ENCODE results near the gene PMIS2.

The PMIS2 gene

DNA sequence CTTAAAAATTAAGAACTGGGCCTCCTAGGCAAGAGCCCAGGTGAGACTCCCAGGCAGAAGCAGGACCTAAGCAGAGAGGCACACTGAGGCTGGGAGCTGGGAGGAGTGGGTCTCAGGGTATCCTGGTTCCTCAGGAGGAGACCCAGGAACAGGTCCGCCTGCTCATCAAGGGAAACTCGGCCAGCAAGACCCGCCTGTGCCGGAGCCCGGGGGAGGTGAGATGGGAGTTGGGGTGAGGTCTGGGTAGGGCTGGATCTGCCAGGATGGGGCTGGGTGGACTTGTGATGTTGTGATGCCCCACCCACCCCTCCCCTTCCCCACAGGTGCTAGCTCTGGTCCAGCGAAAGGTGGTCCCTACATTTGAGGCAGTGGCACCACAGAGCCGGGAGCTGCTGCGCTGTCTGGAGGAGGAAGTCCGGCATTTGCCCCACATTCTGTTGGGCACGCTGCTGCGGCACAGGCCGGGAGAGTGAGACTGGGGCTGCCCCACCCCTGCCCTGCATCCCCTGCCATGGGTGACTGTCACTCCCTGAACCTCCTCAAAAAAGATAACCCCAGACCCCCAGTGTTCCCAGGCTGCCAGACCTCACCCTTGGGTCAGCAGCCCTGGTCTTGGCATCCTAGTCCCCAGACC, 33.4 kb downstream of the PMIS2 start:
- TF ChIP-seq, protein P1, sequence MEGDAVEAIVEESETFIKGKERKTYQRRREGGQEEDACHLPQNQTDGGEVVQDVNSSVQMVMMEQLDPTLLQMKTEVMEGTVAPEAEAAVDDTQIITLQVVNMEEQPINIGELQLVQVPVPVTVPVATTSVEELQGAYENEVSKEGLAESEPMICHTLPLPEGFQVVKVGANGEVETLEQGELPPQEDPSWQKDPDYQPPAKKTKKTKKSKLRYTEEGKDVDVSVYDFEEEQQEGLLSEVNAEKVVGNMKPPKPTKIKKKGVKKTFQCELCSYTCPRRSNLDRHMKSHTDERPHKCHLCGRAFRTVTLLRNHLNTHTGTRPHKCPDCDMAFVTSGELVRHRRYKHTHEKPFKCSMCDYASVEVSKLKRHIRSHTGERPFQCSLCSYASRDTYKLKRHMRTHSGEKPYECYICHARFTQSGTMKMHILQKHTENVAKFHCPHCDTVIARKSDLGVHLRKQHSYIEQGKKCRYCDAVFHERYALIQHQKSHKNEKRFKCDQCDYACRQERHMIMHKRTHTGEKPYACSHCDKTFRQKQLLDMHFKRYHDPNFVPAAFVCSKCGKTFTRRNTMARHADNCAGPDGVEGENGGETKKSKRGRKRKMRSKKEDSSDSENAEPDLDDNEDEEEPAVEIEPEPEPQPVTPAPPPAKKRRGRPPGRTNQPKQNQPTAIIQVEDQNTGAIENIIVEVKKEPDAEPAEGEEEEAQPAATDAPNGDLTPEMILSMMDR (IDR thresholded peaks at IDR 0.05; ENCODE audit: low read length, missing control alignments), result no peak
- DNase-seq (ENCODE audit: low read depth), result no peak
- no peak overlapping the region for H3K4me3 ChIP-seq (replicated peaks; ENCODE audit: low read depth, low read length)

DNA sequence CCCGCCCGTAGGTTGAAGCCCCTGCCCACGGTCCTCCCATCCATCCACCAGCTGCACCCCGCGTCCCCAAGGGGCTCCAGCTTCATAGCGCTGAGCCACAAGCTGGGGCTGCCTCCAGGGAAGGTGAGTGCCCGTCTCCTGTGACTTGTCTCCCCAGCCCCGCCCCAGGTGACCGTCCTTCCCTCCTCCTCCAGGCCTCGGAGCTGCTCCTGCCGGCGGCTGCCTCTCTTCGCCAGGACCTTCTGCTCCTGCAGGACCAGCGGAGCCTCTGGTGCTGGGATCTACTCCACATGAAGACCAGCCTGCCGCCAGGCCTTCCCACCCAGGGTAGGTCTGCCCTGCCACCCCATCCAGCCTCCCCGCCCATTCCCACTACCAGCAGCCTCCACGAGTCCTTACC, 34.0 kb downstream of the PMIS2 start:
- no peak overlapping the region for H3K4me3 ChIP-seq (replicated peaks; ENCODE audit: low read depth, low read length)
- no peak for DNase-seq (ENCODE audit: low read depth)
- TF ChIP-seq, protein P1 (IDR thresholded peaks at IDR 0.05; ENCODE audit: low read length, missing control alignments), result no peak

DNA sequence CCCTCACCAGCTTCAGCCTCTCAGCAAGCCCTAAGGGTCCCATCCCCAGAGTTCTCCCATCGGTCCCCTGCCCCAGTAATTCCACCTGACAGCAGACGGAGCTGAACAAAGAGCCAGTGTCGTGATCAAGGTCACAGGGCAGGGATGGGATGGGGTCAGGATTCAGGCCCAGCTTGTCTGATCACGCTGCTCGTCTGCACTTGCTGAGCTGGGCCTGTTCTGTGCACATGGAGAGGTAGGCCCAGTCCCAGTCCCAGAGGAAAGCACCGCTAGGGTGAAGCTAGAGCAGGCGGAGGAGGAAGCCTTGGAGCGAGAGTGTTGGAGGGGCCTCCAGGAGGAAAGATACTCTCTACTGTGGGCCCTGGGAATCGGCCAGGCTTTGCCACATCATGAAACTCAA, 35.7 kb downstream of the PMIS2 start:
- no peak for DNase-seq (ENCODE audit: low read depth)
- TF ChIP-seq, protein P1 (IDR thresholded peaks at IDR 0.05; ENCODE audit: low read length, missing control alignments), result no peak
- no peak overlapping the region for H3K4me3 ChIP-seq (replicated peaks; ENCODE audit: low read depth, low read length)

DNA sequence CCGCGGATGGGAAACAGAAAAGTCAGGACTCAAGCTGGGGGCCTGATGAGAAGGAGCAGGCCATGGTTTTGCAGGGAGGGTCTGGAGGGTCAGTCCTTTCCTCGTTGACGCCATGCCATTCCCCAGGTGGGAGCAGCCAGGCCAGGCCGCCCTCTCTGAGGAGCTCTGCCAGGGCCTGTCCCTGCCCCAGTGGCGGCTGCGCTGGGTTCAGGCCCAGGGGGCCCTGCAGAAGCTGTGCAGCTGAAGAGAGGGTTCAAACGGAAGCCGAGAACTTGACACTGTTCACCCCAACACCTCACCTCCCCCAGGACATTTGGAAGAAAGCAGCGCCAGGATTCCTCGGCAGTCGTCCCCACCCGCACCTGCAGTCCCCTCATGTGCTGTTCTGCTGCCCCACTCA, 36.8 kb downstream of the PMIS2 start:
- no peak for DNase-seq (ENCODE audit: low read depth)
- H3K4me3 ChIP-seq (replicated peaks; ENCODE audit: low read depth, low read length), result no peak overlapping the region
- TF ChIP-seq, protein P1 (IDR thresholded peaks at IDR 0.05; ENCODE audit: low read length, missing control alignments), result no peak

DNA sequence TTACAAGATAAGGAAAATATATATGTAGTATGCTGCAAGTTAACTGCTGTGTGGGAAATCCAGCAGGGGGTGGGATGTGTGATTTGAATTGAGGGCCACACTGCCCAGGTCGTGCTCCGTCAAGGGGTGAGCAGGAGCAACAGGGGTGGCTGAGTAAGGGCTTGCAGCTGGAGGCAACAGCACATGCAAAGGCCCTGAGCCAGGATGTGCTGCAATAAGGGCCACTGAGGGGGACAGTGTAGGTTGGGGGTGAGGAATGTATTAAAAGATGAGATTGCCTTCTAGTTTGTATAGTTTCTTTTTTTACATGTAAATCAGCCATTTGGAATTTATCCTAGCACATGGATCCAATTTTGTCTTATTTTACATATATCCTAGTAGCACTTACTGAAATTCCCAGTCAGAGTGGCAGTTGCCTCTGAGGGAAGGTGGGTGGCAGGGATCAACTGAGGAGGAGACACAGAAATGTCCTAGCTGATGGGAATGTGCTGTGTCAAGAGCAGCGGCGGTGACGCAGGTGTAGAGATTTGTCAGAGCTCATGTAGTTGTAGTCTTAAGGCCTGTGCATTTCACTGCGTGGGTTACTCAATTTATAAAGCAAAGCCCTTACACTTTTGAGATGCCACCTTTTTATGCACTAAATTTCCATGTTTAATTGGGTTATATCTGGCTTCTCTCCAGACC, 37.5 kb downstream of the PMIS2 start:
- no peak for DNase-seq (ENCODE audit: low read depth)
- no peak overlapping the region for H3K4me3 ChIP-seq (replicated peaks; ENCODE audit: low read depth, low read length)
- TF ChIP-seq, protein P1 (IDR thresholded peaks at IDR 0.05; ENCODE audit: low read length, missing control alignments), result no peak

DNA sequence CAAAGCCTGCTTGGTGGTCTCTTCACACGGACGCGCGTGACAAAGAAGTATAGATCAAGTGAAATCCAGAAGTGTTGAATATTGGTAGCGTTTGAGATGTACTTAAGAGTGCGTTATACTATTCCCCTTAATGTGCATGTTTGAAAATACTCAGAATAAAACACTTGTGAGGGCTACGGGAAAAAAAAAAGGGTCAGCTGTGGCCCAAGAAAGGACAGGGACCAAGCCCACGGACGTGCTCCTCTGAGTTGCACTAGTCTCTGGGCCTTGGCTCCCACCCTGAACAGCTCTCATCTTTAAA, 42.2 kb downstream of the PMIS2 start:
- H3K4me3 ChIP-seq (replicated peaks; ENCODE audit: low read depth, low read length), result peak overlapping the region; percentile 97
- DNase-seq (ENCODE audit: low read depth), result no peak
- TF ChIP-seq, protein P1 (IDR thresholded peaks at IDR 0.05; ENCODE audit: low read length, missing control alignments), result no peak
